ENCODE measurements around the gene ZNF335.

- TF ChIP-seq, protein P1, sequence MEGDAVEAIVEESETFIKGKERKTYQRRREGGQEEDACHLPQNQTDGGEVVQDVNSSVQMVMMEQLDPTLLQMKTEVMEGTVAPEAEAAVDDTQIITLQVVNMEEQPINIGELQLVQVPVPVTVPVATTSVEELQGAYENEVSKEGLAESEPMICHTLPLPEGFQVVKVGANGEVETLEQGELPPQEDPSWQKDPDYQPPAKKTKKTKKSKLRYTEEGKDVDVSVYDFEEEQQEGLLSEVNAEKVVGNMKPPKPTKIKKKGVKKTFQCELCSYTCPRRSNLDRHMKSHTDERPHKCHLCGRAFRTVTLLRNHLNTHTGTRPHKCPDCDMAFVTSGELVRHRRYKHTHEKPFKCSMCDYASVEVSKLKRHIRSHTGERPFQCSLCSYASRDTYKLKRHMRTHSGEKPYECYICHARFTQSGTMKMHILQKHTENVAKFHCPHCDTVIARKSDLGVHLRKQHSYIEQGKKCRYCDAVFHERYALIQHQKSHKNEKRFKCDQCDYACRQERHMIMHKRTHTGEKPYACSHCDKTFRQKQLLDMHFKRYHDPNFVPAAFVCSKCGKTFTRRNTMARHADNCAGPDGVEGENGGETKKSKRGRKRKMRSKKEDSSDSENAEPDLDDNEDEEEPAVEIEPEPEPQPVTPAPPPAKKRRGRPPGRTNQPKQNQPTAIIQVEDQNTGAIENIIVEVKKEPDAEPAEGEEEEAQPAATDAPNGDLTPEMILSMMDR (IDR thresholded peaks at IDR 0.05) = no peak
- TF ChIP-seq ZFX (IDR thresholded peaks at IDR 0.05; ENCODE audit: borderline replicate concordance) = no peak
These were observed 40.9 kb upstream of the ZNF335 start for GRCh38 chr20:46012921-46013320.
